GM19239 (cell line): ENCODE data around the gene ITGB8.

Experiments
- DNase-seq: peaks from one replicate; pipeline ENCODE4 v3.0.0; 2011; ENCODE audit warnings: low spot score; ENCODE audit not compliant: insufficient read length
- FAIRE-seq: peaks from 2 replicates; lab custom pipeline; 2011; peaks lifted over from hg19 to GRCh38; lab: Jason Lieb, UNC

Gene ITGB8

DNA sequence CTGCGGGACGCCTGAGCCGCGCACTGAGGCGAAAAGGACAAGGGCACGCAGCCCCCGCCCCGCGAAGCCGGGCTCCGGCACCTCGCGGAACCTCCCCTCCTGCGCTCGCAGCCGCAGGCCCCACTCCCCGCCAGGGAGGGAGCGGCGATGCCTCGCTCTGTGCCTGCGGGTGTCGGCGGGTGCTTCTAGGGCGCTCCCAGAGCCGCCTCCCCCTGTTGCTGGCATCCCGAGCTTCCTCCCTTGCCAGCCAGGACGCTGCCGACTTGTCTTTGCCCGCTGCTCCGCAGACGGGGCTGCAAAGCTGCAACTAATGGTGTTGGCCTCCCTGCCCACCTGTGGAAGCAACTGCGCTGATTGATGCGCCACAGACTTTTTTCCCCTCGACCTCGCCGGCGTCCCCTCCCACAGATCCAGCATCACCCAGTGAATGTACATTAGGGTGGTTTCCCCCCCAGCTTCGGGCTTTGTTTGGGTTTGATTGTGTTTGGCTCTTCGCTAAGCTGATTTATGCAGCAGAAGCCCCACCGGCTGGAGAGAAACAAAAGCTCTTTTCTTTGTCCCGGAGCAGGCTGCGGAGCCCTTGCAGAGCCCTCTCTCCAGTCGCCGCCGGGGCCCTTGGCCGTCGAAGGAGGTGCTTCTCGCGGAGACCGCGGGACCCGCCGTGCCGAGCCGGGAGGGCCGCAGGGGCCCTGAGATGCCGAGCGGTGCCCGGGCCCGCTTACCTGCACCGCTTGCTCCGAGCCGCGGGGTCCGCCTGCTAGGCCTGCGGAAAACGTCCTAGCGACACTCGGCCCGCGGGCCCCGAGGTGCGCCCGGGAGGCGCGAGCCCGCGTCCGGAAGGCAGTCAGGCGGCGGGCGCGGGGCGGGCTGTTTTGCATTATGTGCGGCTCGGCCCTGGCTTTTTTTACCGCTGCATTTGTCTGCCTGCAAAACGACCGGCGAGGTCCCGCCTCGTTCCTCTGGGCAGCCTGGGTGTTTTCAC is 519 bp downstream of the ITGB8 start:
- DNase-seq (peak; percentile 14), FAIRE-seq (peak; percentile 84)

DNA sequence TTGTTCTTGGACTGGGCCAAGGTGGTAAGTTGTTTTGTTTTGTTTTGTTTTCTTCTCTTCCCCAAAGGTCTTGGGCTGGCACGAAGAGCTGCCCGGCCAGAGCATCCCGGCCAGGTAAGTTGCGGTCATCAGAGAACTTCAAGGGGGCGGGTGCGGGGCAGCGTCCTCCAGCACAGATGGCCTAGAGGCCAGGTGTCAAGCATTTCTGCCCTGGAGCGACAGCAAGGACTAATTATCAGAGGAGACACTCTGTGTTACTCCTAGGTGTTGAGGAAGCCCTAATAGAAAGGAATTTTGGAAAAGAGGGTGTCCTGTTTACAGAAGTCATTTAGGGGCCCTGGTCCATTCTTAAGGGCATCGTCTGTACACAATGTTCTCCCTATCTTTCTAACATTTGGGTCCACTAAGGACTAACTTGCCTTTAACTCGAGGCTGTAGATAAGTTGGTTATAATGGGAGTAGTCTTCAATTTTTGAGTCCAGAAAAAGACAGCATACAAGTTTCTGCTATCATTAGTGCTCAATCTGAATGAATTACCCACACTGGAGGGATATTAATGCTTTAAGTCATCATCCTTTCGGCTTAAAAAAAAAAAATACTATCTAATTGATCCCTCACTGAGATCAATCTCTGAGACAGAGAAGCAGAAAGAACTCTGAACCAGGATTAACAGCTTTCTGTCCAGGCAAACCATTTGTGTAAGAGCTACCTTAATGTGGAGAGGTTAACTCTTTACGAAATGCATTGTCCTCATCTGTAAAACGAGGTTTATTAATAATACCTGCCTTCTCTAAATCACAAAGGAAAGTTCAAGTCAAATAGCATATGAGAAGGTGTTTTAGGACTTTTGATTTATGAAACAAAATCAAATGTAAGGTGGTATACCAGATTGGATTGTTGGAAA is 1.5 kb downstream of the ITGB8 start:
- FAIRE-seq (peak; percentile 86), DNase-seq (no peak)

DNA sequence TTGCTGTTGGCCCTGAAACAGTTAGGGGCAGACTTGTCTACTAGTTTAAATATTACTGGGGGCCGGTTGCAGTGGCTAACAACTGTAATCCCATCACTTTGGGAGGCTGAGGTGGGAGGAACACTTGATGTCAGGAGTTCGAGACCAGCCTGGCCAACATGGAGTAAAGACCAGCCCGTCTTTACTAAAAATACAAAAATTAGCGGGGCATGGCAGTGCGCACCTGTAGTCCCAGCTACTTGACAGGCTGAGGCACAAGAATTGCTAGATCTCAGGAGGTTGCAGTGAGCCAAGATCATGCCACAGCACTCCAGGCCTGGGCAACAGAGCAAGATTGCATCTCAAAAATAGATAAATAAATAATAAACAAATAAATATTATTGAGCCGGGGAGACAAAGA is 7.6 kb downstream of the ITGB8 start:
- no peak for FAIRE-seq
- no peak for DNase-seq

DNA sequence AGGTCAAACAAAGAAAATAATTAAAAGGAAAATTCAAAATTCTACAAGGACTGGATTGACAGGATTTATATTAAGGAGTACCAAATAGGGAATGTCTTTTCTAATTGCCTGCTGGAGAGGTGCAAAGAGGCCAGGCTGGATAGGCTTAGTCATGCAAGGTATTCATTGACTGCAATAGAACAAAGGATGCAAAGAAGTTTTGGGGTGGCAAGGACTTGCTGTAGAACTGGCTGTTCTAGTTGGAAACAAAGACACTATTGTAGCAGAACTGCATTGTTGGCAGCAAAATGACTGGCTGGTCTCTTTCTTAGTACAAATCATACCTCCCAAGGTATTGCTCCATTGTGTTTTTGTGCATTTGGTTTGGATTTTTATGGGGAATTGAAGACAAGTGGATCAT is 10.1 kb downstream of the ITGB8 start:
- DNase-seq = no peak

DNA sequence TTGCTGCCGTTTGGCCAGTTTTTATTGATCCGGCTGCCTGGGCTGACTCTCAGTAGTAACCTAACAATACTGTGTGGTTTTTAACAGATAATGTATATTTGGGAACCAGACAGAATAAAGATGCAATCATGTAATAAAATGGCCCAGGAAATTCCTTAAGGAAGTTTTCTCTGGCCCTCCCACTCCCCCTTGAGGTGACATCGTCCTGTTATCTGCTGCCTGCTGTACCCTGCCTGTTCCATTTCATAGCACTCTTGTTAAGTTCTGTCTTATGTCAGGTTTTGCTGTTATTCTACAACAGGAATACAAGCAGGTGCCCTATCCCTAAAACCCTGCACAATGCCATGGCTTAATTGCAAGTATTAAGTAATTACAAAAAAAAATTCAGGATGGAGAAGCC is 12.5 kb downstream of the ITGB8 start:
- no peak for DNase-seq
- FAIRE-seq = no peak

More for the DNA sequence above, 10.1 kb downstream of the ITGB8 start:
- no peak for FAIRE-seq

DNA sequence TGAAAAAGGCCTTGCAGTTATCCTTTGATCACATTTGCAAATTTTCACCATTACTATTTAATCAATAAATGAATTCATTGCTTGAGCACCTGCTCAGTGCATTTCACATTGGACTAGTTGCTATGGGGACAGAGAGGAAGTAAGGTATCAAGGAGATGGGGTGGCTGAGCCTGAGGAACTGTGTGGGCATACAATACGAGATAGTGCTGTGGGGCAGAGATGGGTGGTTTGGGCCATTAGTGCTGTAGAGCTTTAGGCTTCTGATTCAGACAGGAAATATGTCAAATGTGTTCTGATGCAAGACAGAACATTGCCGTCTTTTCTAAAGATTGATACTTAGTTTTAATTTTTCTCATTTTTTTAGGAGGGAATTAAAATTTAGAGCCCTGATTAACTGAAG is 13.2 kb downstream of the ITGB8 start:
- FAIRE-seq = no peak

DNA sequence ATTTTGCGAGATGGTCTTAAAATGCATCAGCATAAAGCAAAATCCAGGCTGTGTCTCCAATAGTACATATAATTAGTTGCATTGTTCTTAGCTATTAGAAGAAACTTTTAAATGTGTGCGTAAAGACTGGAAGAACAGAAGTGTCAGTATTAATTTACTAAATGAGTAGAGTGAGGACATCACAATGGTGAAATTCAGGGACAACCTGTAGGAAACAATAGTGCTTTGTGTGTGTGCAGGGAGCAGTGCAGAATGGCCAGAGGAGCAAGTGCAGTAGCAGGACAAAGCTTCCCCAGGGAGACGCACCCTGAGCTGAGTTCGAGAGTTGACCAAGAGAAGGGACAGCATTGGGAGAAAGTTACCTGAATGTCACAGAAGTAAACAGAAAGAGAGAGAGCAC is 13.7 kb downstream of the ITGB8 start:
- DNase-seq = no peak
- no peak for FAIRE-seq

More for the DNA sequence above, 13.2 kb downstream of the ITGB8 start:
- DNase-seq = no peak

DNA sequence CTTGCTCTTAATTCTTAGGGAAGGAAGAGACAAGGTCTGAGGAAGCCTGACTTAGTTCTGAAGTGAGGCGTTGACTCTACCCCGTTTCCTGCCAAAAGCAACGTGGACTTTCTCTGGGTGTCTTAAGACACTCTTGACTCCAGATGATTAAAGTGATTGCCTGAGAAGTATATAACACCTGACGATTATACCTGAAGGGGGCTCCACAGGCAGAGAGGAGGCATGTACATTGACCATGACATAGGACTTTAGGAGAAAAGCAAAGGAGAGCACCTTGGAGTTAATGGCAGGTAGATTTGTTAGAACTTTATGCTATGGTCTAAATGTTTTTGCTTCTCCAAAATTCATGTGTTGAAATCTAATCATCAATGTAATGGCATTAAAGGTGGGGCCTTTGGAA is 15.9 kb downstream of the ITGB8 start:
- FAIRE-seq = no peak

DNA sequence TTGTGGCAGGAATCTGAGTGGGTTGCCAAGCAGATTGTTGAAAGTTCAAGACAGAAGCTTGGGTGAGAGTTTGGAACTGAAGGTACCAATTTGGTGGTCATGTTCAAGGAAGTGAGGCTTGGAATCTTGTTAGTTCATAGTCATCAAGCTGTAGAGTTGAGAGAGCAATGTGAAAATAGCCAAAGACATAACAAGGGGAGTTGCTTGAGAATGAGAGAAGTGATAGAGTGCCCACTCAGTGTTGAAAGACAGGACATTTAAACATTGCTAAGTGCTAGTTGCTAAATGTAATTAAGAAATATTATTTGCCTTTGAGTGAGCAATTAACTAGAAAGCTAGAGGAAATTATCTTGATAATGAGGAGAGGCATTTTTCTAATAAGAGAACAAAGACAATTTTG is 17.0 kb downstream of the ITGB8 start:
- no peak for DNase-seq
- FAIRE-seq = no peak

More for the DNA sequence above, 15.9 kb downstream of the ITGB8 start:
- DNase-seq = no peak

DNA sequence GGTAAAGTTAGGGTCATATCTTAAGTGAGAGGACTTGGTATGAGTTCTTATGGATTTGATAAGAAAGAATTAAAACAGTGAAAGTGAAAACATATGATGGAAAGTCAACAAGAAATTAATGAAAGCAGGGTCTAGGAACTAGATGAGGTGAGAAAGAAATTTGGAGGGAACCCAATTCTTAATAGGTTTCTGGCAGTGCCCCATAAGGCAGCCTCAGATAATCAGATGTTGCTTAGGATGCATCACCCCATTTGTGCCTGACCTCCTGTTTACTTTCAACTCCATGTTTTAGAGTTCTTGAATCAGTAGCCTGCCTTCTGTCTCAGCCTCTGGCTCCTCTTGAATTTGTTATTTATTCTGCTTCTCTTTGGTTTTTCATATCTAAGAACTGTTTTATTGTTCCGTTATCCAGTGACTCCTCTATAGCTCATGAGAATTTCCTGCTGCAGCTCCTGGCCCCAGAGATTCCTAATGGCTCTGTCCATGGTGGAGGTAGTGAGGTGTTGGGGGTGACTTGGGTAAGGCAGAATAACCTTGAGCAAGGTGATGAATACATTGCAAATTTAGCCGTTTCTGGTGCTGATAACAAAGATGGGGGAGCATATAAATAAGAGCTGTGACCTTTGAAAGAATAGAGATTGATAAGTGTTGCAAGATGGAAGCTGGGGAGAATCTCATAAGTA is 17.6 kb downstream of the ITGB8 start:
- no peak for DNase-seq

DNA sequence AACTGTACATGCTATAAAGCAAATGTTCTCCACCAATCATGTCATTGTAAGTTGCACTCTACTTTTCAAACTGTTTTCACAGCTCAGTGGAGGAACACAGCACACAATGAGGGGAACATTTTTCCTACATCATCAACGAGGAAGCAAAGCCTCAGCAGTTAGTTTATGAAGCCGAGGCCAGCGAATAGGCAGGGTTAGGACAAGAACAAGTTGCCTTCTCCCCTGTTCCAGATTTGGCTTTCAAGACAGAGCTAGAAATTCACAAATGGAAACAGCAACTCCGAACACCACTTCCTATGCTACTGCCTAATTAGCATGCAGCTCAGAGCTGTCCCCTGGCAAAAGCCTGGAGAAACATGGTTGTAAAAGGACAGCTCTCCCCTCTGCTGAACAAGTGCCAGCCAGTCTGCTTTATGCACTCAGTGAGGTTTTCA is 19.8 kb downstream of the ITGB8 start:
- DNase-seq (no peak), FAIRE-seq (peak; percentile 82)

More for the DNA sequence above, 17.6 kb downstream of the ITGB8 start:
- no peak for FAIRE-seq

DNA sequence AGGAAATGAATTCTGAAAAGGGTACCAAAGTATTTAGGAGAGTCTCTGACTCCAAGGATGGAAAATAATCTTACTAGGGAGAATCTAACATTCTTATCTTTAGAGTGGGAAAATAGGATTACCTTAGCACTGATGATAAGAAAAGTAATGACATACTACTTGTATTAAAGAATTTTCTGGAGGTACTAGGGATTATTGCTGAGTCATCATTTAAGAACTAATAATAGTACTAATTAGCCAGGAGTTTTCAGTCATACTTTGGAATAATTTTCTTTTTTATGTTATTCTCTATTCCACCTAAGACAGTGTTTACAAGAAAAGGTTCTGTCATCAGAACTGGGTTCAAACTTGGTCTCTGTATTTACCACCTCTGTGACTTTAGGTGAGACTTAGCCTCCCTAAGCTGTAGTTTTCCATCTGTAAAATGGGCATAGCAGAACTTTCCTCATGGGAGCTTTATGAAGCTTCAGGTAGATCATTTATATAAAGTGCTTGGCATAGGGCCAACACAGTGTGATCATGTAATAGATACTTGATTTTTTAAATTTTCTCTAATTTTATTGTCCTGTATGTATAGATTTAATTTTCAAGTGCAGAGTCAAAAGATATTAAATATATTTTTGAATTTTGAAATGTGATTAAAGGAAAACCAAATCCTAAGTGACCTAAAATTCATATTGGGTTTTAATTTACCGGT is 20.4 kb downstream of the ITGB8 start:
- FAIRE-seq (no peak), DNase-seq (no peak)

DNA sequence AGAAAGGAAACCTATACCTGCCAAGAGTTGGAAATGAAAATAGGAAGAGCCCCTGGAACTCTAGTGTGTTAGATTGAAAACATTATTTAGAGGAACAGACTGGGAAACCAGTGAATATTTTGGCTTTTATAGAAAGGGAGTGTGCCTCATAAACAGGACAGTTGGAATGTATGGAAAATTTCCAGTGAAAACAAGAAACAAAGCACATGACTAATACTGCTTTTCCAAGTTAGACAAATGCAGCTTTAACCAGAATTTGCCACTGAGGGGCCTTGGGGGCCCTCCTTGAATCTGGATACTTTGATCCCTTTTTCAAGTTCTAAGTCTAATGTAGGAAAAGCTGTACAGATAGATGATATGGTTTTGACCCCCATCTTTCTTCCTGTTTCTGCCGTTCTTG is 21.2 kb downstream of the ITGB8 start:
- DNase-seq = no peak
- peak; percentile 23 for FAIRE-seq

DNA sequence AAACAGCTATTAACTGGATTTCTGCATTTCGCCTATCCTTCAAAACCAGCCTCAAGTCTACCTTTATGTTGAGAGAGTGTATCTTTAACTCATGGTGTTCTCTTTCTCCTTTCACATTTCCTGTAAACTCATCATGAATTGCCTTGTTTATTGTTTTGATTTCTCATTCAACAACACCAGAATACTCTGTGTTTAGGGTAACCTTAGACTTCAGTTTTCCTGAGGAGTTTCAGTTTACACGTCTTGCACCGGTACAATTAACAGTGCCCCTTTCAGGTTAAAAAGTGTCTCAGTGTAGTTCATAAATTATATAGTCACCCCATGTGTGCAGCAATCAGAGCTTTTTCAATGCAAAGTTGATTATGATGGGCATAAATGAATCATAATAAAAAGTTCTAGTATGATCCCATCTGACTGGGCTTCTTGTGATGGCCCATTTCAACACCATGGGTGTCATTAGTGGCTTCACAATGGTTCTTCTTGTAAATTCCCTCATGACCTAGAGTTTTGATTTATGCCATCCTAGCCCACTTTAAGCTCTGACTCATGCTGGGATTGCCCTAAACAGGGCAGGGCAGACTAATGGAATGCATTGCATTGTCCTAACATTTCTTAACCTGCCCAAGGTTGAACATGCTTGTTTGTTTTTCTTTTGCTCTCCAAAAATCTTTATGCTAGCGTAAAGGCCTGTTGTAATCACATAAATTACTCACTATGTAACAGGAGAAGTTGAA is 22.0 kb downstream of the ITGB8 start:
- FAIRE-seq (no peak), DNase-seq (no peak)

DNA sequence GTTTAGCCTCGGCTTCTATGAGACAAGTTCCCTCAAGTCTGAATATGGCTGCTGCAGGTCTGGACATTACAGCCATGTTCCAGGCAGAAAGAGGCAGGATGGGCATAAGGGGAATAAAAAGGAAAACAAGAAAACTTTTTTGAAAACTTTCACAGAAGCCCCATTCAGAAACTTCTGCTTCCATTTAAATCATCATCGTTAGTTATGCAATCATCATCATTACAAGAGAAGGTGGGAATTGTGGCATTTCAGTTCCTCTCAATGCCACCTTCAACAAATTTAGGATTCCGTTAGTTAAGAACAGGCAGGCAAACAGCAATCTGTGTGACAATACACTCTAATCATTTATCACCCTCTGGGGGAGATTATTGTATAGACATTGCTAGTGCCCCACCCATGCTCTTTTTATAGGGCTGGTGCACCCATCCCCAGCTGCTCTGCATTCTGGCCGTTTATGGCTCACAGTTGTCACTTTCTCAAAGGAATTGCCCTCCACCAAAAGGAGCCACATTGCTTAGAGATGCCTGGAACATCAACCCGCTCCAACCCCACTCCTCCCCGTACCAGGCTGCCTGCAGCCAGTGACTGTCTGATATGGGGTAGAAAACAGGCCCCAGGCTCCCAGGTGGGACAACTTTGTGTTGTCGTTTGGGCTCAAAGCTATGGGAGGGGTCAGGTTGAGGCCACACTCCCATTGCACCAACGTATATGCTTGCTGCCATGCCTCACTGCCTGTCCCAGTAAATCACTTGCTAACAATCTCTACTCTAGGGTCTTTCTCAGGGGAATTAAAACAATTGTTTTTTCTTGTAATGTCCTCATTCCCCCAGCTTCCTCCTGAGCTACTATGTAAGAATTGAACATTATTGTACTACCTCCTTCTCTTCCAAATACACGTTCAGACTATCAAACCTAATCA is 24.2 kb downstream of the ITGB8 start:
- FAIRE-seq (no peak), DNase-seq (no peak)

DNA sequence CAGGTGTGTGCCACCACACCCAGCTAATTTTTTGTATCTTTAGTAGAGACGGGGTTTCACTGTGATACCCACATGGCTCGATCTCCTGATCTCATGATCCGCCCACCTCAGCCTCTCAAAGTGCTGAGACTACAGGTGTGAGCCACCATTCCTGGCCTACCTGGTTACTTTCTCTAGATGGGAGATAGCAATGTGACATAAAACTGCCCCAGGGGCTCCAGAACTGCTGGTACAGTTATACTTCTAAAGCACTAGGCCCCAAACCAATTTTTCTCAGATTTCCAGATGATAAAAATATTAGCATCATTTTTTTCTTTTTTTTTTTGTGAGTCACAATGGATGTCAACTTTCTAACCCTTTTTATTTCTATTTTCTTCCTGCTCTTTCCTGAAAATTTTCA is 27.4 kb downstream of the ITGB8 start:
- DNase-seq (no peak), FAIRE-seq (no peak)

DNA sequence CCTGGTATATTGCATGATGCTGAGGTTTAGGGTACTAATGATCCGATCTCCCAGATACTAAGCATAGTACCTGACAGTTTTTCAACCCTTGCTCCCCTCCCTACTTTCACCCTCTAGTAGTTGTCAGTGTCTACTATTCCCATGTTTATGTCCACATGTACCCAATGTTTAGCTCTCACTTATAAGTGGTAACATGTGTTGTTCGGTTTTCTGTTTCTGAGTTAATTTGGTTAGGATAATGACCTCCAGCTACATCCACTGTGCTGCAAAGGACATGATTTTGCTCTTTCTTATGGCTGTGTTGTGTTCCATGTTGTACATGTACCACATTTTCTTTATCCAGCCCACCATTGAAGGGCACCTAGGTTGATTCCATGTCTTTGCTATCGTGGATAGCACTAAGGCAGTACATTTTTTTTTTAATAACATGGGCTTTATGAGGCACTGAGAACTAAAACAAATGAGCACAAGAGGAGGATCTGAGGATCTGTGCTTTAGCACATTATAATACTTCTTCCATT is 28.1 kb downstream of the ITGB8 start:
- no peak for DNase-seq
- FAIRE-seq = no peak
